ENCODE measurements around the gene VPS8. TPM values are rescaled to one million over a fixed set of nuclear protein-coding genes. Genes with fewer than 3 reads are reported as not detected.

Gene VPS8
- total and polyA plus RNA-seq, 2 of the 8 experiments (the other 6 are each of a cell fraction or from before 2014, with no cell fraction given), result 13.0 to 41.0 TPM

DNA sequence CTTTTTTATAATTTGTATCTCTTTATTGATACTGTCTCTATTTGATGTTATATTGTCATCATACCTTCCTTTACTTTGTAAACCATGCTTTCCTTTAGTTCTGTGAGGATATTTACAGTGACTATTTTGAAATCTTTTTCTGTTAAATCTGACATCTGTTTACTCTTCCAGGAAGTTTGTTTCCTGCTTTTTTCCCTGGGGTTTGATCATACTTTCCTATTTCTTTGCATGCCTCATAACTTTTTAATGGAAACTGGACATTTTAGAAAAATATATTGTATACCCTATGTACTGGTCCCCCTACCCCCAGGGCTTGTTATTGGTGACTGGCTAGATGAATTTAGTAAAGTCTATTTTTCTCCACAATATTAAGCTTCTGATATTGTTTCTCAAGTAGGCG, 225.8 kb downstream of the VPS8 start (continued):
- TF ChIP-seq SIX5 (IDR thresholded peaks at IDR 0.05; ENCODE audit: low read depth, low read length), result no peak
- TF ChIP-seq NRF1 (IDR thresholded peaks at IDR 0.05; ENCODE audit: low read depth, low read length), result no peak
